Measurements from ENCODE around the gene ZNF584. TPM values are rescaled to one million over a fixed set of nuclear protein-coding genes. Genes with fewer than 3 reads are reported as not detected.

The ZNF584 gene
- total and polyA plus RNA-seq, 10 of the 15 experiments (the other 5 are each of a cell fraction or from before 2014, with no cell fraction given): 2.0 to 10.7 (median 6.3) TPM

DNA sequence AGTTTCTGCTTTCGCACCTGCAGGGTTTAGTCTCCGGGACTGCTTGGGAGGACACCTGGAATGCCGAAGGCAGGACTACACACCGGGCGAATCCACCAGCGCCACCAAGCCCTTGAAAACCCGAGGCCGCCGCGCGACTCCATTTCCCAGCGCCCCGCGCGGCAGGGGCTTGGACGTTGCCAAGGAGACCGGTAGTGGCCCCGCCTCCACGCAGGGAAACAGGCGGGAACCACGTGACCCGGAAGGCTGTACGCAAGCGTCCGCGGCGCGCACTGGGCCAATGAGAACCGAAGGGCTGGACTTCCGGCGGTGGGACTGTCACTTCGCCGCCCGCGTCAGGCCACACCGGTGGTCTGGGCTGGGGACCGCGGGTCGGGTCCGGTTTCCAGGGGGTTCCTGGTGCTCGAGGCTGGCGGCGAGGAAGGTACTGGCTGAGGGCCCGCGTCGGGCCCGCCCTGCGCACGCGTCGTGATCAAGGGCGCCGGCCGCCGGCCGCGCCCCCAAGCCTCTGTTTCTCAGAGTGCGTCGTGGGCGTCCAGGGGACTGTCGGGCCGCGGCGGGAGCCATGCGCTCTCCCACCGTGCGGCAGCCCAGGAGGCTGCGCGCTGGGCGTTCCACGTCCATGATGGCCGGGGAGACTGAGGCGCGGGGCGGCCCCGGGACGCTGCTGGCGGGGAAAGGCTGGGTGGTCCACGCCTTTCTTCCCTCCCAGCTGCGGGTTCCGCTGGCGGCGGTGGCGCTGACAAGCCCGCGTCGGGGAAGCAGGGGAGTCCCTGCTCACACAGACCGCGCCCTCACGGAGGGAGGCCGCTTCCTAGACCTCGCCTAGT is 58.5 kb downstream of the ZNF584 start, which contains the start of gene ZNF324 (continued):
- TF ChIP-seq, protein P1, sequence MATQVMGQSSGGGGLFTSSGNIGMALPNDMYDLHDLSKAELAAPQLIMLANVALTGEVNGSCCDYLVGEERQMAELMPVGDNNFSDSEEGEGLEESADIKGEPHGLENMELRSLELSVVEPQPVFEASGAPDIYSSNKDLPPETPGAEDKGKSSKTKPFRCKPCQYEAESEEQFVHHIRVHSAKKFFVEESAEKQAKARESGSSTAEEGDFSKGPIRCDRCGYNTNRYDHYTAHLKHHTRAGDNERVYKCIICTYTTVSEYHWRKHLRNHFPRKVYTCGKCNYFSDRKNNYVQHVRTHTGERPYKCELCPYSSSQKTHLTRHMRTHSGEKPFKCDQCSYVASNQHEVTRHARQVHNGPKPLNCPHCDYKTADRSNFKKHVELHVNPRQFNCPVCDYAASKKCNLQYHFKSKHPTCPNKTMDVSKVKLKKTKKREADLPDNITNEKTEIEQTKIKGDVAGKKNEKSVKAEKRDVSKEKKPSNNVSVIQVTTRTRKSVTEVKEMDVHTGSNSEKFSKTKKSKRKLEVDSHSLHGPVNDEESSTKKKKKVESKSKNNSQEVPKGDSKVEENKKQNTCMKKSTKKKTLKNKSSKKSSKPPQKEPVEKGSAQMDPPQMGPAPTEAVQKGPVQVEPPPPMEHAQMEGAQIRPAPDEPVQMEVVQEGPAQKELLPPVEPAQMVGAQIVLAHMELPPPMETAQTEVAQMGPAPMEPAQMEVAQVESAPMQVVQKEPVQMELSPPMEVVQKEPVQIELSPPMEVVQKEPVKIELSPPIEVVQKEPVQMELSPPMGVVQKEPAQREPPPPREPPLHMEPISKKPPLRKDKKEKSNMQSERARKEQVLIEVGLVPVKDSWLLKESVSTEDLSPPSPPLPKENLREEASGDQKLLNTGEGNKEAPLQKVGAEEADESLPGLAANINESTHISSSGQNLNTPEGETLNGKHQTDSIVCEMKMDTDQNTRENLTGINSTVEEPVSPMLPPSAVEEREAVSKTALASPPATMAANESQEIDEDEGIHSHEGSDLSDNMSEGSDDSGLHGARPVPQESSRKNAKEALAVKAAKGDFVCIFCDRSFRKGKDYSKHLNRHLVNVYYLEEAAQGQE (IDR thresholded peaks at IDR 0.05; ENCODE audit: low read depth, low read length): no peak
- TF ChIP-seq SP1 (IDR thresholded peaks at IDR 0.05; ENCODE audit: low read depth, low read length) (peak; percentile 69), BHLHE40 (IDR thresholded peaks at IDR 0.05; ENCODE audit: borderline replicate concordance in 1 of 2, low read depth in 2 of 2, low read length in 1 of 2) (peak; percentile 42 to 77; a peak in 3 of 4 replicates), ZSCAN29 (IDR thresholded peaks at IDR 0.05) (no peak), NR2F1 (conservative IDR thresholded peaks at IDR 0.05) (no peak; the same call in 1 of the 2 replicates), SIX5 (IDR thresholded peaks at IDR 0.05; ENCODE audit: low read depth, low read length, severe bottlenecking) (peak; percentile 75), NBN (IDR thresholded peaks at IDR 0.05) (no peak), BMI1 (IDR thresholded peaks at IDR 0.05; ENCODE audit: borderline replicate concordance) (peak; percentile 96), ZNF217 (IDR thresholded peaks at IDR 0.05) (no peak)
- TF ChIP-seq, protein P2, sequence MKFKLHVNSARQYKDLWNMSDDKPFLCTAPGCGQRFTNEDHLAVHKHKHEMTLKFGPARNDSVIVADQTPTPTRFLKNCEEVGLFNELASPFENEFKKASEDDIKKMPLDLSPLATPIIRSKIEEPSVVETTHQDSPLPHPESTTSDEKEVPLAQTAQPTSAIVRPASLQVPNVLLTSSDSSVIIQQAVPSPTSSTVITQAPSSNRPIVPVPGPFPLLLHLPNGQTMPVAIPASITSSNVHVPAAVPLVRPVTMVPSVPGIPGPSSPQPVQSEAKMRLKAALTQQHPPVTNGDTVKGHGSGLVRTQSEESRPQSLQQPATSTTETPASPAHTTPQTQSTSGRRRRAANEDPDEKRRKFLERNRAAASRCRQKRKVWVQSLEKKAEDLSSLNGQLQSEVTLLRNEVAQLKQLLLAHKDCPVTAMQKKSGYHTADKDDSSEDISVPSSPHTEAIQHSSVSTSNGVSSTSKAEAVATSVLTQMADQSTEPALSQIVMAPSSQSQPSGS (IDR thresholded peaks at IDR 0.05; ENCODE audit: low read length): no peak
- TF ChIP-seq, protein P3, sequence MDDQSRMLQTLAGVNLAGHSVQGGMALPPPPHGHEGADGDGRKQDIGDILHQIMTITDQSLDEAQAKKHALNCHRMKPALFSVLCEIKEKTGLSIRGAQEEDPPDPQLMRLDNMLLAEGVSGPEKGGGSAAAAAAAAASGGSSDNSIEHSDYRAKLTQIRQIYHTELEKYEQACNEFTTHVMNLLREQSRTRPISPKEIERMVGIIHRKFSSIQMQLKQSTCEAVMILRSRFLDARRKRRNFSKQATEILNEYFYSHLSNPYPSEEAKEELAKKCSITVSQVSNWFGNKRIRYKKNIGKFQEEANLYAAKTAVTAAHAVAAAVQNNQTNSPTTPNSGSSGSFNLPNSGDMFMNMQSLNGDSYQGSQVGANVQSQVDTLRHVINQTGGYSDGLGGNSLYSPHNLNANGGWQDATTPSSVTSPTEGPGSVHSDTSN (IDR thresholded peaks at IDR 0.05; ENCODE audit: insufficient replicate concordance, low read depth, low read length): no peak
- TF ChIP-seq, protein P4, sequence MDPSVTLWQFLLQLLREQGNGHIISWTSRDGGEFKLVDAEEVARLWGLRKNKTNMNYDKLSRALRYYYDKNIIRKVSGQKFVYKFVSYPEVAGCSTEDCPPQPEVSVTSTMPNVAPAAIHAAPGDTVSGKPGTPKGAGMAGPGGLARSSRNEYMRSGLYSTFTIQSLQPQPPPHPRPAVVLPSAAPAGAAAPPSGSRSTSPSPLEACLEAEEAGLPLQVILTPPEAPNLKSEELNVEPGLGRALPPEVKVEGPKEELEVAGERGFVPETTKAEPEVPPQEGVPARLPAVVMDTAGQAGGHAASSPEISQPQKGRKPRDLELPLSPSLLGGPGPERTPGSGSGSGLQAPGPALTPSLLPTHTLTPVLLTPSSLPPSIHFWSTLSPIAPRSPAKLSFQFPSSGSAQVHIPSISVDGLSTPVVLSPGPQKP (IDR thresholded peaks at IDR 0.05; ENCODE audit: low read depth, low read length): peak; percentile 86
- TF ChIP-seq, protein P5, sequence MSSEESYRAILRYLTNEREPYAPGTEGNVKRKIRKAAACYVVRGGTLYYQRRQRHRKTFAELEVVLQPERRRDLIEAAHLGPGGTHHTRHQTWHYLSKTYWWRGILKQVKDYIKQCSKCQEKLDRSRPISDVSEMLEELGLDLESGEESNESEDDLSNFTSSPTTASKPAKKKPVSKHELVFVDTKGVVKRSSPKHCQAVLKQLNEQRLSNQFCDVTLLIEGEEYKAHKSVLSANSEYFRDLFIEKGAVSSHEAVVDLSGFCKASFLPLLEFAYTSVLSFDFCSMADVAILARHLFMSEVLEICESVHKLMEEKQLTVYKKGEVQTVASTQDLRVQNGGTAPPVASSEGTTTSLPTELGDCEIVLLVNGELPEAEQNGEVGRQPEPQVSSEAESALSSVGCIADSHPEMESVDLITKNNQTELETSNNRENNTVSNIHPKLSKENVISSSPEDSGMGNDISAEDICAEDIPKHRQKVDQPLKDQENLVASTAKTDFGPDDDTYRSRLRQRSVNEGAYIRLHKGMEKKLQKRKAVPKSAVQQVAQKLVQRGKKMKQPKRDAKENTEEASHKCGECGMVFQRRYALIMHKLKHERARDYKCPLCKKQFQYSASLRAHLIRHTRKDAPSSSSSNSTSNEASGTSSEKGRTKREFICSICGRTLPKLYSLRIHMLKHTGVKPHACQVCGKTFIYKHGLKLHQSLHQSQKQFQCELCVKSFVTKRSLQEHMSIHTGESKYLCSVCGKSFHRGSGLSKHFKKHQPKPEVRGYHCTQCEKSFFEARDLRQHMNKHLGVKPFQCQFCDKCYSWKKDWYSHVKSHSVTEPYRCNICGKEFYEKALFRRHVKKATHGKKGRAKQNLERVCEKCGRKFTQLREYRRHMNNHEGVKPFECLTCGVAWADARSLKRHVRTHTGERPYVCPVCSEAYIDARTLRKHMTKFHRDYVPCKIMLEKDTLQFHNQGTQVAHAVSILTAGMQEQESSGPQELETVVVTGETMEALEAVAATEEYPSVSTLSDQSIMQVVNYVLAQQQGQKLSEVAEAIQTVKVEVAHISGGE (CRISPR knock-in tag; IDR thresholded peaks at IDR 0.05): peak; percentile 34; the same call in 1 of the 2 replicates
- TF ChIP-seq, protein P6, sequence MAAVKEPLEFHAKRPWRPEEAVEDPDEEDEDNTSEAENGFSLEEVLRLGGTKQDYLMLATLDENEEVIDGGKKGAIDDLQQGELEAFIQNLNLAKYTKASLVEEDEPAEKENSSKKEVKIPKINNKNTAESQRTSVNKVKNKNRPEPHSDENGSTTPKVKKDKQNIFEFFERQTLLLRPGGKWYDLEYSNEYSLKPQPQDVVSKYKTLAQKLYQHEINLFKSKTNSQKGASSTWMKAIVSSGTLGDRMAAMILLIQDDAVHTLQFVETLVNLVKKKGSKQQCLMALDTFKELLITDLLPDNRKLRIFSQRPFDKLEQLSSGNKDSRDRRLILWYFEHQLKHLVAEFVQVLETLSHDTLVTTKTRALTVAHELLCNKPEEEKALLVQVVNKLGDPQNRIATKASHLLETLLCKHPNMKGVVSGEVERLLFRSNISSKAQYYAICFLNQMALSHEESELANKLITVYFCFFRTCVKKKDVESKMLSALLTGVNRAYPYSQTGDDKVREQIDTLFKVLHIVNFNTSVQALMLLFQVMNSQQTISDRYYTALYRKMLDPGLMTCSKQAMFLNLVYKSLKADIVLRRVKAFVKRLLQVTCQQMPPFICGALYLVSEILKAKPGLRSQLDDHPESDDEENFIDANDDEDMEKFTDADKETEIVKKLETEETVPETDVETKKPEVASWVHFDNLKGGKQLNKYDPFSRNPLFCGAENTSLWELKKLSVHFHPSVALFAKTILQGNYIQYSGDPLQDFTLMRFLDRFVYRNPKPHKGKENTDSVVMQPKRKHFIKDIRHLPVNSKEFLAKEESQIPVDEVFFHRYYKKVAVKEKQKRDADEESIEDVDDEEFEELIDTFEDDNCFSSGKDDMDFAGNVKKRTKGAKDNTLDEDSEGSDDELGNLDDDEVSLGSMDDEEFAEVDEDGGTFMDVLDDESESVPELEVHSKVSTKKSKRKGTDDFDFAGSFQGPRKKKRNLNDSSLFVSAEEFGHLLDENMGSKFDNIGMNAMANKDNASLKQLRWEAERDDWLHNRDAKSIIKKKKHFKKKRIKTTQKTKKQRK (IDR thresholded peaks at IDR 0.05; ENCODE audit: low read depth, low read length): no peak
